Gastroesophageal sphincter (tissue), 4 donors: ENCODE results near the gene LRRC58. TPM values are rescaled to one million over a fixed set of nuclear protein-coding genes. Genes with fewer than 3 reads are reported as not detected.
"Not testable (repeated sequence)": the region's sequence is repeated elsewhere in the genome, so short reads cannot be mapped to it uniquely, and the experiment has no call there.

Source experiments
- ATAC-seq: fragments of 150-250 bp; one replicate; pipeline ENCODE4 v1.9.1; 2016; ENCODE audit warnings: mild to moderate bottlenecking, moderate library complexity
- H3K27ac ChIP-seq, 4 donors: fragments of 200-600 bp; sonication (generic) in 3 of 4; 1 replicate in 3 of 4; 2 replicates in 1 of 4; pipeline ENCODE4 v1.5.1; 2016 to 2019
- H3K27me3 ChIP-seq: fragments of 200-600 bp; sonication (generic); one replicate; pipeline ENCODE4 v1.5.1; 2019
- H3K36me3 ChIP-seq, 2 donors: fragments of 200-600 bp; sonication (generic); one replicate each; pipeline ENCODE4 v1.5.1; 2019; ENCODE audit warnings: control low read depth in 1 of 2
- H3K4me1 ChIP-seq, 3 donors: fragments of 200-600 bp; sonication (generic); 1 replicate in 2 of 3; 2 replicates in 1 of 3; pipeline ENCODE4 v1.5.1; 2016 to 2019; ENCODE audit warnings: control low read depth in 2 of 3
- H3K4me3 ChIP-seq, 2 donors: fragments of 200-600 bp; sonication (generic); one replicate each; pipeline ENCODE4 v1.5.1; 2019; ENCODE audit warnings: mild to moderate bottlenecking in 1 of 2, moderate library complexity in 1 of 2
- H3K9me3 ChIP-seq, 3 donors: fragments of 200-600 bp; sonication (generic); one replicate each; pipeline ENCODE4 v1.5.1; 2017 to 2019; ENCODE audit warnings: control low read depth in 2 of 3
- EP300 ChIP-seq: sonication (generic); formaldehyde crosslinking; IDR thresholded peaks from one replicate; pipeline ENCODE4 v1.6.1; 2017; ENCODE audit warnings: antibody characterized with exemption, mild to moderate bottlenecking
- POLR2A ChIP-seq, 2 donors: fragments of 450-650 bp; IDR thresholded peaks; one replicate each; pipeline ENCODE4 v1.6.1; 2017; ENCODE audit warnings: antibody characterized with exemption in 2 of 2, mild to moderate bottlenecking in 2 of 2, moderate library complexity in 1 of 2
- POLR2AphosphoS5 ChIP-seq: sonication (generic); formaldehyde crosslinking; IDR thresholded peaks from one replicate; pipeline ENCODE4 v1.6.1; 2017; ENCODE audit warnings: antibody characterized with exemption
- WGBS, 2 donors: methylation state at CpG; one replicate each; pipeline ENCODE4 v1.1.5; 2018; ENCODE audit warnings: low coverage in 1 of 2; 5-methylcytosine and 5-hydroxymethylcytosine counted together
- total RNA-seq, 4 donors: library from RNA; depleted of rRNA; stranded (reverse); fragments of >200 nt; gene quantifications; one replicate each; pipeline ENCODE4 v1.1.0, GENCODE V29; 2016
- TF ChIP-seq, protein P1 (sequence below), 4 experiments: fragments of 200-600 bp in 2 of 4; fragments of 450-650 bp in 2 of 4; sonication (generic) in 1 of 4; IDR thresholded peaks; one replicate each; pipeline ENCODE4 v1.5.1; 2017 to 2019; ENCODE audit warnings: antibody characterized with exemption in 4 of 4, mild to moderate bottlenecking in 2 of 4, moderate library complexity in 2 of 4

Gene LRRC58
- total RNA-seq, 4 donors from 2014 or later, result 33.5 to 44.3 (median 39.9) TPM

DNA sequence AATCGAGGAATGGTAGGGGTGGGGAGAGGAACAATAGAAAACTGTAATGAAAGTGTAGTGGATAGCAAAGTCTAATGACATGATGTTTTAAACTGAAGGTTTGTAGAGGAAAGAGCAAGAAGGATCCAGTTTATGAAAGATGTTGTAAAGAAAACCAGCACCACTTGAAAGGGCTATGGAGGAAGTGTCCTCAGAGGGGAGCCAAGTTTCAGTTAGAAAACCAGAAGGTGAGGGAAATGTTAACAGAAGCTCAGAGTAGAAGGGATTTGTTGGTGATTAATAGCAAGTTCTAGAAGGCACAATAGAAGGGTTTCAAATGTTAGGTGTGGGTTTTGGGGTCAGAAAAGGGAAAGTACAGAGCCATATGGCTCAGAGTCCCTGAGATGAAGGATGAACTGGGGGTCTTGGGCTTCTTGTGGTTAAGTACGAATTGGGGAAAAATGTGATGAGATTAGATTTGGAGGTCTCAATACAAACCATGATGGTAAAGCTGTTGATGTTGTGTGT is 33.8 kb upstream of the LRRC58 start:
- Histone ChIP-seq H3K27ac (no peak overlapping the region), H3K36me3 (no peaks in the 10 kb centered on the region), H3K4me3 (no peak overlapping the region), H3K27me3 (no peaks in the 10 kb centered on the region), H3K4me1 (no peaks in the 10 kb centered on the region), H3K9me3 (no peaks in the 10 kb centered on the region)
- no peak for ATAC-seq
- 70 to 78% methylated on average over 2 of the region's 2 CpGs for WGBS, 2 donors
- TF ChIP-seq, protein P1, sequence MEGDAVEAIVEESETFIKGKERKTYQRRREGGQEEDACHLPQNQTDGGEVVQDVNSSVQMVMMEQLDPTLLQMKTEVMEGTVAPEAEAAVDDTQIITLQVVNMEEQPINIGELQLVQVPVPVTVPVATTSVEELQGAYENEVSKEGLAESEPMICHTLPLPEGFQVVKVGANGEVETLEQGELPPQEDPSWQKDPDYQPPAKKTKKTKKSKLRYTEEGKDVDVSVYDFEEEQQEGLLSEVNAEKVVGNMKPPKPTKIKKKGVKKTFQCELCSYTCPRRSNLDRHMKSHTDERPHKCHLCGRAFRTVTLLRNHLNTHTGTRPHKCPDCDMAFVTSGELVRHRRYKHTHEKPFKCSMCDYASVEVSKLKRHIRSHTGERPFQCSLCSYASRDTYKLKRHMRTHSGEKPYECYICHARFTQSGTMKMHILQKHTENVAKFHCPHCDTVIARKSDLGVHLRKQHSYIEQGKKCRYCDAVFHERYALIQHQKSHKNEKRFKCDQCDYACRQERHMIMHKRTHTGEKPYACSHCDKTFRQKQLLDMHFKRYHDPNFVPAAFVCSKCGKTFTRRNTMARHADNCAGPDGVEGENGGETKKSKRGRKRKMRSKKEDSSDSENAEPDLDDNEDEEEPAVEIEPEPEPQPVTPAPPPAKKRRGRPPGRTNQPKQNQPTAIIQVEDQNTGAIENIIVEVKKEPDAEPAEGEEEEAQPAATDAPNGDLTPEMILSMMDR (IDR thresholded peaks at IDR 0.05), result no peak
- TF ChIP-seq POLR2A (IDR thresholded peaks at IDR 0.05) (no peak), EP300 (no peak), POLR2AphosphoS5 (no peak)

DNA sequence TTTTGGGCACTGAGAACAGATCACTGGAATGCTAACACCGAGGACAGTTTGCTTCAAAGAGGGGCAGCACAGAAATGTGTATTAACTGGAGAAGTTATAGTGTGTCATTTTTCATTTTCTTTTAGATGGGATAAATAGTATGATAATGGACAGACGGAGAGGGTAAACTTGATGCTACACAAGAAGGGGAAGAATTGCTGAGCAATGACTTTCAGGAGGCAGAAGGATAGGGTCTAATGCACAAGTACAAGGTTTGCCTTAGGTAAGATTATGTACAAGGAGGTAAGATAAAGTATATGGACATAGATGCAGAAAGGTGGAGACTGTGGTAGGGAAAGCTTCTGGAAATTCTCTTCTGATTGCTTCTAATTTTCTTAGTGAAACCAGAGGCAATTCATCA is 32.3 kb upstream of the LRRC58 start:
- H3K4me3 ChIP-seq, result no peak overlapping the region
- no peaks in the 10 kb centered on the region for H3K4me1 ChIP-seq
- no peak overlapping the region for H3K27ac ChIP-seq
- ATAC-seq, result no peak
- 82 to 100% methylated on average over 2 of the region's 2 CpGs for WGBS, 2 donors
- H3K9me3 ChIP-seq, result no peaks in the 10 kb centered on the region
- H3K36me3 ChIP-seq, result no peaks in the 10 kb centered on the region
- TF ChIP-seq POLR2A (IDR thresholded peaks at IDR 0.05), result no peak
- TF ChIP-seq, protein P1 (IDR thresholded peaks at IDR 0.05), result no peak
- TF ChIP-seq EP300, result no peak
- TF ChIP-seq POLR2AphosphoS5, result no peak
- H3K27me3 ChIP-seq, result no peaks in the 10 kb centered on the region

DNA sequence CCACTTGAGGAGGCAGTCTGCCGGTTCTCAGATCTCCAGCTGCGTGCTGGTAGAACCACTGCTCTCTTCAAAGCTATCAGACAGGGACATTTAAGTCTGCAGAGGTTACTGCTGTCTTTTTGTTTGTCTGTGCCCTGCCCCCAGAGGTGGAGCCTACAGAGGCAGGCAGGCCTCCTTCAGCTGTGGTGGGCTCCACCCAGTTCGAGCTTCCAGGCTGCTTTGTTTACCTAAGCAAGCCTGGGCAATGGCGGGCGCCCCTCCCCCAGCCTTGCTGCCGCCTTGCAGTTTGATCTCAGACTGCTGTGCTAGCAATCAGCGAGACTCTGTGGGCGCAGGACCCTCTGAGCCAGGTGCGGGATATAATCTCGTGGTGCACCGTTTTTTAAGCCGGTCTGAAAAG is 28.8 kb upstream of the LRRC58 start:
- ATAC-seq, H3K9me3 ChIP-seq, H3K36me3 ChIP-seq, H3K27me3 ChIP-seq, H3K27ac ChIP-seq, H3K4me3 ChIP-seq, H3K4me1 ChIP-seq: not testable (repeated sequence)
- 17% methylated on average over 1 of the region's 12 CpGs; no CpG with 5 or more reads in 1 of the 2 donors for WGBS, 2 donors

DNA sequence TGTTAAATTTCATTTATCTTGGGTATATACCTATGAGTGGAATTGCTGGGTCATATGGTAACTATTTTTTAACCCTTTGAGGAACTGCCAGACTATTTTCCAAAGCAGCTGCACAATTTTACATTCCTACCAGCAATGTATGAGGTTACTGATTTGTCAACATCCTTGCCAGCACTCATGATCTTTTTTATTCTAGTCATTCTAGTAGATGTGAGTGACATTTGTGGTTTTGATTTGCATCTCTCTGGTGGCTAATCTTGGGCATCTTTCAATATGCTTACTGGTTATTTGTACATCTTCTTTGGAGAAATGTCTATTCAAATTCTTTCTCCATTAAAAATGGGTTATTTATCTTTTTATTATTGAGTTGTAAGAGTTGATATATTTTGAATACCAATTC is 21.3 kb upstream of the LRRC58 start:
- no peaks in the 10 kb centered on the region for H3K9me3 ChIP-seq
- no peak overlapping the region for H3K27ac ChIP-seq
- no peaks in the 10 kb centered on the region for H3K27me3 ChIP-seq
- no peak for TF ChIP-seq POLR2AphosphoS5
- no peak for TF ChIP-seq EP300
- no peak for TF ChIP-seq POLR2A (IDR thresholded peaks at IDR 0.05)
- TF ChIP-seq, protein P1 (IDR thresholded peaks at IDR 0.05), result no peak
- no peaks in the 10 kb centered on the region for H3K4me1 ChIP-seq
- no peak overlapping the region for H3K4me3 ChIP-seq
- no peaks in the 10 kb centered on the region for H3K36me3 ChIP-seq
- ATAC-seq, result no peak

DNA sequence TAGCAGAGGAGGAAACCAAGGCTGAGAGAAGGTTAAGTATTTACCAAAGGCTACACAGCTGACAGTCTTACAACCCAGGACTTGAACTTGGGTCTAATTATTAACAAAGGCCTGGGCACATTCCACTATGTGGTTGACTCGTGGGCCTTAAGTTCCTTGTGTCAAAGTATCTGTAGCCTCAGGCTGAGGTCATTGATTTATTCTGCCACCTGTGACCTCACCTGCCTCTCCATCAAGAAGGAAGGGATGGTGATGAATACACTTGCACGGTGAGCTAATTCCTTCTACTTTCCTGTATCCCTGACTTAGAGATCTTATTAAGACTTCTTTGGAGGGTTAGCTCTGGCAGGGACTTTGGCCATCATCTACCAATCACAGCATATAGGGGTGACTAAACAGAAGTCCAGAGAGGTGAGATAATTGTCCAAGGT is 19.9 kb upstream of the LRRC58 start:
- no peak for ATAC-seq
- TF ChIP-seq POLR2AphosphoS5 (no peak), POLR2A (IDR thresholded peaks at IDR 0.05) (no peak), EP300 (no peak)
- TF ChIP-seq, protein P1 (IDR thresholded peaks at IDR 0.05), result no peak
- Histone ChIP-seq H3K9me3 (no peaks in the 10 kb centered on the region), H3K27ac (no peak overlapping the region), H3K4me1 (no peaks in the 10 kb centered on the region), H3K27me3 (no peaks in the 10 kb centered on the region), H3K36me3 (no peaks in the 10 kb centered on the region), H3K4me3 (no peak overlapping the region)
- WGBS, 2 donors, result 41 to 61% methylated on average over 2 of the region's 2 CpGs

DNA sequence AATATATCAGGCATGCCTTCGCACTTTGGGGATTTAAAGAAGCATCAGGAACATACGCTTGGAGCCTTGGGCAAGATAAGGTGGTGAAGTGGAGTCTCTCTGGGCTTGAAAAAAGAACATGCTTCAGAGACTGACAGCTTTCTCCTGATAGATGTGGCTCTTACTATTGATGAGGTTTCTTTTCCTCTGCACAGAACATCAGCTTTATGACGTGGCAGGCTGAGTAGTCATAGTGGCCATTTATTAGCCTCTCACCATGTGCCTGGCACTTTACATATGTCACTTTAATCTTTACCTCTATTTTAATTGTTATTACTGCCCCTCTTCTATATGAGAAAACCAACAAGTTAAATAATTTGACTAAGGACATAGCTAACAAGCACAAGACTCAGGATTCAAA is 19.0 kb upstream of the LRRC58 start:
- H3K27ac ChIP-seq, result no peak overlapping the region
- H3K36me3 ChIP-seq, result no peaks in the 10 kb centered on the region
- H3K4me1 ChIP-seq, result no peaks in the 10 kb centered on the region
- H3K9me3 ChIP-seq, result no peaks in the 10 kb centered on the region
- no peak overlapping the region for H3K4me3 ChIP-seq
- WGBS, 2 donors, result 47 to 70% methylated on average over 3 of the region's 3 CpGs
- H3K27me3 ChIP-seq, result no peaks in the 10 kb centered on the region
- TF ChIP-seq POLR2A (IDR thresholded peaks at IDR 0.05) (no peak), POLR2AphosphoS5 (no peak), EP300 (no peak)
- TF ChIP-seq, protein P1 (IDR thresholded peaks at IDR 0.05), result no peak
- ATAC-seq, result no peak
